ENCODE data around the gene VAPB.

VAPB gene

GRCh38 chr20:58402827-58403226 lies 13.8 kb downstream of the VAPB start:
- no peak overlapping the region for H3K4me3 ChIP-seq (ENCODE audit: control insufficient read depth, low read depth, low read length)
- TF ChIP-seq CTCF (conservative IDR thresholded peaks at IDR 0.05; ENCODE audit: control insufficient read depth, insufficient read depth, low read depth, low read length) = no peak
- DNase-seq (ENCODE audit: low read depth) = no peak

GRCh38 chr20:58403272-58403671 lies 14.2 kb downstream of the VAPB start:
- TF ChIP-seq CTCF (conservative IDR thresholded peaks at IDR 0.05; ENCODE audit: control insufficient read depth, insufficient read depth, low read depth, low read length) = no peak
- no peak overlapping the region for H3K4me3 ChIP-seq (ENCODE audit: control insufficient read depth, low read depth, low read length)
- DNase-seq (ENCODE audit: low read depth) = no peak

- no peak overlapping the region for H3K4me3 ChIP-seq (ENCODE audit: control insufficient read depth, low read depth, low read length)
- DNase-seq (ENCODE audit: low read depth) = no peak
- TF ChIP-seq CTCF (conservative IDR thresholded peaks at IDR 0.05; ENCODE audit: control insufficient read depth, insufficient read depth, low read depth, low read length) = no peak
These were observed 16.7 kb downstream of the VAPB start for GRCh38 chr20:58405504-58406291.

GRCh38 chr20:58406422-58407001 lies 17.5 kb downstream of the VAPB start:
- TF ChIP-seq CTCF (conservative IDR thresholded peaks at IDR 0.05; ENCODE audit: control insufficient read depth, insufficient read depth, low read depth, low read length) = no peak
- peak; percentile 20 for DNase-seq (ENCODE audit: low read depth)
- H3K4me3 ChIP-seq (ENCODE audit: control insufficient read depth, low read depth, low read length) = no peak overlapping the region

GRCh38 chr20:58407201-58407873 lies 18.3 kb downstream of the VAPB start:
- no peak overlapping the region for H3K4me3 ChIP-seq (ENCODE audit: control insufficient read depth, low read depth, low read length)
- DNase-seq (ENCODE audit: low read depth) = peak; percentile 66

More at GRCh38 chr20:58407201-58407873, 18.3 kb downstream of the VAPB start:
- no peak for TF ChIP-seq CTCF (conservative IDR thresholded peaks at IDR 0.05; ENCODE audit: control insufficient read depth, insufficient read depth, low read depth, low read length)
